Measurements from ENCODE around the gene C1orf21.

The C1orf21 gene

GRCh38 chr1:184379111-184379752, 7.6 kb upstream of the C1orf21 start:
- ATAC-seq: peak; percentile 57
- TF ChIP-seq TCF4 (CRISPR knock-in tag; IDR thresholded peaks at IDR 0.05; ENCODE audit: borderline replicate concordance): no peak
- TF ChIP-seq ZC3H10 (CRISPR knock-in tag; IDR thresholded peaks at IDR 0.05): no peak
- TF ChIP-seq ZFP30 (CRISPR knock-in tag; IDR thresholded peaks at IDR 0.05): no peak

DNA sequence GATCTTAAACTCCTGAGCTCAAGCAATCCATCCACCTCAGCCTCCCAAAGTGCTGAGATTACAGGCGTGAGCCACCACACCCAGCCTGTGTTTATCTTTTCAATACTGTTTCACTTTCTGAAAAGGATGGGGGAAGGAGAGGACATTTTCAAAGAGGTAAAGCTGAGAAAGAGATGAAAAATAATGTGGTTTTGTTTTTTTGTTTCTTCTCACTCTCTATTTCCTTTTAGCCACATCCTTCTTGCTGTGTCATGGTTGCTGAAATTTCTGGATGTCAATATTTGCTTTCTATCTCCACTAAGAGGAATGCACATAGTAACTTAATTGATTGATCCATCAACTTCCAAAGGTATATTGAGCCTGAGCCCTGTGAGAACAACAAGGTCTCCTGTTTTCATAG, 6.4 kb upstream of the C1orf21 start:
- ATAC-seq: no peak
- TF ChIP-seq ZFP30 (CRISPR knock-in tag; IDR thresholded peaks at IDR 0.05) (no peak), ZNF8 (CRISPR knock-in tag; IDR thresholded peaks at IDR 0.05) (no peak), ISL1 (CRISPR knock-in tag; IDR thresholded peaks at IDR 0.05) (no peak), ARNTL (CRISPR knock-in tag; IDR thresholded peaks at IDR 0.05; ENCODE audit: borderline replicate concordance, low read depth) (no peak), GLIS3 (CRISPR knock-in tag; IDR thresholded peaks at IDR 0.05) (no peak), SNAI2 (CRISPR knock-in tag; IDR thresholded peaks at IDR 0.05) (no peak), ZNF565 (CRISPR knock-in tag; conservative IDR thresholded peaks at IDR 0.05; ENCODE audit: low read depth) (no peak), BACH2 (CRISPR knock-in tag; IDR thresholded peaks at IDR 0.05; ENCODE audit: borderline replicate concordance) (no peak), TCF4 (CRISPR knock-in tag; IDR thresholded peaks at IDR 0.05; ENCODE audit: borderline replicate concordance) (no peak), PPARA (CRISPR knock-in tag; IDR thresholded peaks at IDR 0.05; ENCODE audit: borderline replicate concordance) (no peak), ZFP3 (CRISPR knock-in tag; IDR thresholded peaks at IDR 0.05) (no peak), ZC3H10 (CRISPR knock-in tag; IDR thresholded peaks at IDR 0.05) (no peak)

- ATAC-seq: no peak
- TF ChIP-seq, protein P1, sequence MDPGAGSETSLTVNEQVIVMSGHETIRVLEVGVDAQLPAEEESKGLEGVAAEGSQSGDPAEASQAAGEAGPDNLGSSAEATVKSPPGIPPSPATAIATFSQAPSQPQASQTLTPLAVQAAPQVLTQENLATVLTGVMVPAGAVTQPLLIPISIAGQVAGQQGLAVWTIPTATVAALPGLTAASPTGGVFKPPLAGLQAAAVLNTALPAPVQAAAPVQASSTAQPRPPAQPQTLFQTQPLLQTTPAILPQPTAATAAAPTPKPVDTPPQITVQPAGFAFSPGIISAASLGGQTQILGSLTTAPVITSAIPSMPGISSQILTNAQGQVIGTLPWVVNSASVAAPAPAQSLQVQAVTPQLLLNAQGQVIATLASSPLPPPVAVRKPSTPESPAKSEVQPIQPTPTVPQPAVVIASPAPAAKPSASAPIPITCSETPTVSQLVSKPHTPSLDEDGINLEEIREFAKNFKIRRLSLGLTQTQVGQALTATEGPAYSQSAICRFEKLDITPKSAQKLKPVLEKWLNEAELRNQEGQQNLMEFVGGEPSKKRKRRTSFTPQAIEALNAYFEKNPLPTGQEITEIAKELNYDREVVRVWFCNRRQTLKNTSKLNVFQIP (CRISPR knock-in tag; IDR thresholded peaks at IDR 0.05; ENCODE audit: borderline replicate concordance, low read depth): no peak
- TF ChIP-seq OSR1 (CRISPR knock-in tag; IDR thresholded peaks at IDR 0.05): no peak
- TF ChIP-seq CSDC2 (CRISPR knock-in tag; IDR thresholded peaks at IDR 0.05): no peak
- no peak for TF ChIP-seq PPARA (CRISPR knock-in tag; IDR thresholded peaks at IDR 0.05; ENCODE audit: borderline replicate concordance)
- no peak for TF ChIP-seq ZNF8 (CRISPR knock-in tag; IDR thresholded peaks at IDR 0.05)
- TF ChIP-seq SNAI2 (CRISPR knock-in tag; IDR thresholded peaks at IDR 0.05): no peak
- no peak for TF ChIP-seq GLIS3 (CRISPR knock-in tag; IDR thresholded peaks at IDR 0.05)
Measured at GRCh38 chr1:184383772-184384323, 3.0 kb upstream of the C1orf21 start.

- TF ChIP-seq PPARA (CRISPR knock-in tag; IDR thresholded peaks at IDR 0.05; ENCODE audit: borderline replicate concordance): no peak
- TF ChIP-seq, protein P2, sequence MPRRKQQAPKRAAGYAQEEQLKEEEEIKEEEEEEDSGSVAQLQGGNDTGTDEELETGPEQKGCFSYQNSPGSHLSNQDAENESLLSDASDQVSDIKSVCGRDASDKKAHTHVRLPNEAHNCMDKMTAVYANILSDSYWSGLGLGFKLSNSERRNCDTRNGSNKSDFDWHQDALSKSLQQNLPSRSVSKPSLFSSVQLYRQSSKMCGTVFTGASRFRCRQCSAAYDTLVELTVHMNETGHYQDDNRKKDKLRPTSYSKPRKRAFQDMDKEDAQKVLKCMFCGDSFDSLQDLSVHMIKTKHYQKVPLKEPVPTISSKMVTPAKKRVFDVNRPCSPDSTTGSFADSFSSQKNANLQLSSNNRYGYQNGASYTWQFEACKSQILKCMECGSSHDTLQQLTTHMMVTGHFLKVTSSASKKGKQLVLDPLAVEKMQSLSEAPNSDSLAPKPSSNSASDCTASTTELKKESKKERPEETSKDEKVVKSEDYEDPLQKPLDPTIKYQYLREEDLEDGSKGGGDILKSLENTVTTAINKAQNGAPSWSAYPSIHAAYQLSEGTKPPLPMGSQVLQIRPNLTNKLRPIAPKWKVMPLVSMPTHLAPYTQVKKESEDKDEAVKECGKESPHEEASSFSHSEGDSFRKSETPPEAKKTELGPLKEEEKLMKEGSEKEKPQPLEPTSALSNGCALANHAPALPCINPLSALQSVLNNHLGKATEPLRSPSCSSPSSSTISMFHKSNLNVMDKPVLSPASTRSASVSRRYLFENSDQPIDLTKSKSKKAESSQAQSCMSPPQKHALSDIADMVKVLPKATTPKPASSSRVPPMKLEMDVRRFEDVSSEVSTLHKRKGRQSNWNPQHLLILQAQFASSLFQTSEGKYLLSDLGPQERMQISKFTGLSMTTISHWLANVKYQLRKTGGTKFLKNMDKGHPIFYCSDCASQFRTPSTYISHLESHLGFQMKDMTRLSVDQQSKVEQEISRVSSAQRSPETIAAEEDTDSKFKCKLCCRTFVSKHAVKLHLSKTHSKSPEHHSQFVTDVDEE (CRISPR knock-in tag; IDR thresholded peaks at IDR 0.05): no peak
- TF ChIP-seq ARNTL (CRISPR knock-in tag; IDR thresholded peaks at IDR 0.05; ENCODE audit: borderline replicate concordance, low read depth): no peak
- no peak for TF ChIP-seq TOX (CRISPR knock-in tag; IDR thresholded peaks at IDR 0.05; ENCODE audit: borderline replicate concordance)
- no peak for TF ChIP-seq PATZ1 (CRISPR knock-in tag; IDR thresholded peaks at IDR 0.05; ENCODE audit: borderline replicate concordance)
- TF ChIP-seq ZNF70 (CRISPR knock-in tag; IDR thresholded peaks at IDR 0.05): no peak
- TF ChIP-seq GLIS3 (CRISPR knock-in tag; IDR thresholded peaks at IDR 0.05): no peak
- TF ChIP-seq, protein P1 (CRISPR knock-in tag; IDR thresholded peaks at IDR 0.05; ENCODE audit: borderline replicate concordance, low read depth): no peak
- no peak for TF ChIP-seq TCF4 (CRISPR knock-in tag; IDR thresholded peaks at IDR 0.05; ENCODE audit: borderline replicate concordance)
- TF ChIP-seq CREB5 (CRISPR knock-in tag; IDR thresholded peaks at IDR 0.05; ENCODE audit: low read depth): no peak
- no peak for TF ChIP-seq CSDC2 (CRISPR knock-in tag; IDR thresholded peaks at IDR 0.05)
- TF ChIP-seq ZC3H10 (CRISPR knock-in tag; IDR thresholded peaks at IDR 0.05): no peak
- TF ChIP-seq ESRRG (CRISPR knock-in tag; IDR thresholded peaks at IDR 0.05): no peak
- no peak for TF ChIP-seq SNAI2 (CRISPR knock-in tag; IDR thresholded peaks at IDR 0.05)
- TF ChIP-seq ZFP3 (CRISPR knock-in tag; IDR thresholded peaks at IDR 0.05): no peak
- TF ChIP-seq ZFP30 (CRISPR knock-in tag; IDR thresholded peaks at IDR 0.05): no peak
- no peak for TF ChIP-seq BACH2 (CRISPR knock-in tag; IDR thresholded peaks at IDR 0.05; ENCODE audit: borderline replicate concordance)
- TF ChIP-seq, protein P3, sequence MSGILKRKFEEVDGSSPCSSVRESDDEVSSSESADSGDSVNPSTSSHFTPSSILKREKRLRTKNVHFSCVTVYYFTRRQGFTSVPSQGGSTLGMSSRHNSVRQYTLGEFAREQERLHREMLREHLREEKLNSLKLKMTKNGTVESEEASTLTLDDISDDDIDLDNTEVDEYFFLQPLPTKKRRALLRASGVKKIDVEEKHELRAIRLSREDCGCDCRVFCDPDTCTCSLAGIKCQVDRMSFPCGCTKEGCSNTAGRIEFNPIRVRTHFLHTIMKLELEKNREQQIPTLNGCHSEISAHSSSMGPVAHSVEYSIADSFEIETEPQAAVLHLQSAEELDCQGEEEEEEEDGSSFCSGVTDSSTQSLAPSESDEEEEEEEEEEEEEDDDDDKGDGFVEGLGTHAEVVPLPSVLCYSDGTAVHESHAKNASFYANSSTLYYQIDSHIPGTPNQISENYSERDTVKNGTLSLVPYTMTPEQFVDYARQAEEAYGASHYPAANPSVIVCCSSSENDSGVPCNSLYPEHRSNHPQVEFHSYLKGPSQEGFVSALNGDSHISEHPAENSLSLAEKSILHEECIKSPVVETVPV (CRISPR knock-in tag; IDR thresholded peaks at IDR 0.05): no peak
- no peak for TF ChIP-seq ISL1 (CRISPR knock-in tag; IDR thresholded peaks at IDR 0.05)
- ATAC-seq: no peak
Measured at GRCh38 chr1:184385865-184386311, 941 bp upstream of the C1orf21 start.
